Body of pancreas (tissue), 4 donors: ENCODE results near the gene TXLNB.

ENCODE experiments used
- CTCF ChIP-seq, 7 experiments: fragments of 450-650 bp in 4 of 7; fragments of 200-600 bp in 3 of 7; sonication (generic) in 3 of 7; IDR thresholded peaks; one replicate each; pipeline ENCODE4 v1.5.1; 2016 to 2019; ENCODE audit warnings: antibody characterized with exemption in 7 of 7
- POLR2A ChIP-seq, 3 donors: fragments of 450-650 bp; IDR thresholded peaks; one replicate each; pipeline ENCODE4 v1.6.1; 2016; ENCODE audit warnings: antibody characterized with exemption in 3 of 3, mild to moderate bottlenecking in 2 of 3

- TF ChIP-seq CTCF (IDR thresholded peaks at IDR 0.05), result no peak
- TF ChIP-seq POLR2A (IDR thresholded peaks at IDR 0.05), result no peak
Measured at GRCh38 chr6:139278190-139278589, 13.6 kb downstream of the TXLNB start.
